Measurements from ENCODE around the gene SPOP.

SPOP gene

DNA sequence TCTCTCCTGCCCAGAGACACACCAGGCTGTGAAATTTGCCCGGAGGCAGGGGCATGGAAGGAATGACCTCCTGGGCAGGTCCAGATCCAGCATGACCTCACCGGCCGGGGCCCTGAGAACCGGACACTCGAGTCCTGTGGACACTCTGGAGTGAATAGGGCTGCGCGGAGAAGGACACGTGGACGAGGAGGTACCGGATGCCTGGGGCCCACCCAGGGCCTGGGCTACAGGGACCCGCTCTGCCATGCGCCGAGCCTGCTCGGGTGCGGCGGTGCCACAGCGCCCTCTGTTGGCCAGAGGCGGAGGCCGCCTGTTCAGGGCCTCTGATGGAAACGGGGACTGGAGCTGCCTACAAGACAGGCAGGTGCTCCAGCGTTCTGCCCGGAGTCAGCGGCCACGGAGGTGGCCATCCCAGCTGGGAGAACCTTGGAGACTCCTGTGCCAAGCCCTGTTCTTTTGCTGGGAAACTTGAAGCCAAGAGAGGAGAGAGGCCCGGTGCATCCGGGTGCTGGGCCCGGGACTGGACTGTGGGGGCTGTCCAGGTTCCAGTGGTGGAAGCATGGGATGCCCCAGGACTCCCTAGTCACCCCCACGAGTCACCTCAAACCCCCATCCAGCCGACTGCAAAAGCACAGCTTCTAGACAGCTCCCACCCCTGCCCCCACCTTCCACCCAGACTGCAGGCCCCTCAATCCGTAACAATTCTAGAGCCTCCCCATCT is 121.5 kb downstream of the SPOP start (continued):
- TF ChIP-seq BCL11A (tag by site-specific recombination; IDR thresholded peaks at IDR 0.05; ENCODE audit: low read depth), result no peak
- TF ChIP-seq ZBTB7A (tag by site-specific recombination; IDR thresholded peaks at IDR 0.05; ENCODE audit: low read depth), result no peak
- TF ChIP-seq SP2 (tag by site-specific recombination; IDR thresholded peaks at IDR 0.05), result no peak
- no peak for TF ChIP-seq GFI1B (tag by site-specific recombination; IDR thresholded peaks at IDR 0.05)
- TF ChIP-seq ZNF157 (tag by site-specific recombination; IDR thresholded peaks at IDR 0.05), result no peak
- no peak for TF ChIP-seq ZIC2 (tag by site-specific recombination; IDR thresholded peaks at IDR 0.05)
- no peak for TF ChIP-seq ZNF19 (tag by site-specific recombination; IDR thresholded peaks at IDR 0.05; ENCODE audit: low read depth)
- no peak for TF ChIP-seq ZNF10 (tag by site-specific recombination; IDR thresholded peaks at IDR 0.05)
- no peak for TF ChIP-seq MZF1 (tag by site-specific recombination; IDR thresholded peaks at IDR 0.05; ENCODE audit: borderline replicate concordance)
- TF ChIP-seq TSHZ1 (tag by site-specific recombination; IDR thresholded peaks at IDR 0.05; ENCODE audit: borderline replicate concordance), result no peak
- no peak for TF ChIP-seq ZNF701 (tag by site-specific recombination; IDR thresholded peaks at IDR 0.05)
- no peak for TF ChIP-seq ZNF175 (tag by site-specific recombination; IDR thresholded peaks at IDR 0.05)
- peak; percentile 59 for TF ChIP-seq ZBTB6 (tag by site-specific recombination; IDR thresholded peaks at IDR 0.05)
- TF ChIP-seq ZBTB48 (tag by site-specific recombination; IDR thresholded peaks at IDR 0.05), result peak; percentile 34; the same call in 1 of the 2 replicates
- TF ChIP-seq, protein P1, sequence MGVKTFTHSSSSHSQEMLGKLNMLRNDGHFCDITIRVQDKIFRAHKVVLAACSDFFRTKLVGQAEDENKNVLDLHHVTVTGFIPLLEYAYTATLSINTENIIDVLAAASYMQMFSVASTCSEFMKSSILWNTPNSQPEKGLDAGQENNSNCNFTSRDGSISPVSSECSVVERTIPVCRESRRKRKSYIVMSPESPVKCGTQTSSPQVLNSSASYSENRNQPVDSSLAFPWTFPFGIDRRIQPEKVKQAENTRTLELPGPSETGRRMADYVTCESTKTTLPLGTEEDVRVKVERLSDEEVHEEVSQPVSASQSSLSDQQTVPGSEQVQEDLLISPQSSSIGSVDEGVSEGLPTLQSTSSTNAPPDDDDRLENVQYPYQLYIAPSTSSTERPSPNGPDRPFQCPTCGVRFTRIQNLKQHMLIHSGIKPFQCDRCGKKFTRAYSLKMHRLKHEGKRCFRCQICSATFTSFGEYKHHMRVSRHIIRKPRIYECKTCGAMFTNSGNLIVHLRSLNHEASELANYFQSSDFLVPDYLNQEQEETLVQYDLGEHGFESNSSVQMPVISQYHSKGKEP (tag by site-specific recombination; IDR thresholded peaks at IDR 0.05), result no peak
- no peak; the same call in none of the 2 replicates for TF ChIP-seq ZXDB (tag by site-specific recombination; IDR thresholded peaks at IDR 0.05)
- TF ChIP-seq ZNF391 (tag by site-specific recombination; IDR thresholded peaks at IDR 0.05; ENCODE audit: borderline replicate concordance, low read depth), result peak; percentile 82
- TF ChIP-seq SALL2 (tag by site-specific recombination; IDR thresholded peaks at IDR 0.05; ENCODE audit: borderline replicate concordance), result no peak
- TF ChIP-seq ZNF311 (tag by site-specific recombination; IDR thresholded peaks at IDR 0.05; ENCODE audit: borderline replicate concordance), result no peak
- TF ChIP-seq ZNF843 (tag by site-specific recombination; IDR thresholded peaks at IDR 0.05), result 0 out of 2 replicates have a peak, but pooled peaks have one; percentile 43
- no peak for TF ChIP-seq ZNF707 (tag by site-specific recombination; IDR thresholded peaks at IDR 0.05)
- TF ChIP-seq ZNF501 (tag by site-specific recombination; IDR thresholded peaks at IDR 0.05), result peak; percentile 56; the same call in 1 of the 2 replicates
- TF ChIP-seq ZNF423 (tag by site-specific recombination; IDR thresholded peaks at IDR 0.05), result no peak; the same call in 1 of the 2 replicates
- no peak for TF ChIP-seq ZNF341 (tag by site-specific recombination; IDR thresholded peaks at IDR 0.05; ENCODE audit: low read depth)
- no peak for TF ChIP-seq ZNF449 (tag by site-specific recombination; IDR thresholded peaks at IDR 0.05)
- no peak for TF ChIP-seq ZFP41 (tag by site-specific recombination; IDR thresholded peaks at IDR 0.05; ENCODE audit: borderline replicate concordance)
- no peak for TF ChIP-seq ZNF677 (tag by site-specific recombination; IDR thresholded peaks at IDR 0.05)
- no peak for TF ChIP-seq ZNF544 (tag by site-specific recombination; IDR thresholded peaks at IDR 0.05)
- TF ChIP-seq, protein P2, sequence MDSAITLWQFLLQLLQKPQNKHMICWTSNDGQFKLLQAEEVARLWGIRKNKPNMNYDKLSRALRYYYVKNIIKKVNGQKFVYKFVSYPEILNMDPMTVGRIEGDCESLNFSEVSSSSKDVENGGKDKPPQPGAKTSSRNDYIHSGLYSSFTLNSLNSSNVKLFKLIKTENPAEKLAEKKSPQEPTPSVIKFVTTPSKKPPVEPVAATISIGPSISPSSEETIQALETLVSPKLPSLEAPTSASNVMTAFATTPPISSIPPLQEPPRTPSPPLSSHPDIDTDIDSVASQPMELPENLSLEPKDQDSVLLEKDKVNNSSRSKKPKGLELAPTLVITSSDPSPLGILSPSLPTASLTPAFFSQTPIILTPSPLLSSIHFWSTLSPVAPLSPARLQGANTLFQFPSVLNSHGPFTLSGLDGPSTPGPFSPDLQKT (IDR thresholded peaks at IDR 0.05; ENCODE audit: borderline replicate concordance, low read depth, low read length), result no peak
- TF ChIP-seq GLIS1 (tag by site-specific recombination; IDR thresholded peaks at IDR 0.05), result peak; percentile 89
- no peak for TF ChIP-seq SCRT1 (tag by site-specific recombination; IDR thresholded peaks at IDR 0.05; ENCODE audit: borderline replicate concordance)
- no peak for TF ChIP-seq ZNF76 (tag by site-specific recombination; IDR thresholded peaks at IDR 0.05; ENCODE audit: borderline replicate concordance, low read depth)
